MG63 (cell line): ENCODE measurements around the gene PSMD9. TPM values are rescaled to one million over a fixed set of nuclear protein-coding genes. Genes with fewer than 3 reads are reported as not detected.
"Not testable (repeated sequence)": the region's sequence is repeated elsewhere in the genome, so short reads cannot be mapped to it uniquely, and the experiment has no call there.

Source experiments
- DNase-seq: peaks from one replicate; pipeline ENCODE4 v3.0.0-alpha.2; 2020
- H3K27me3 ChIP-seq: fragments of 250-450 bp; sonication (Bioruptor Pico); 2 replicates; pipeline ENCODE4 v1.5.1; 2020; ENCODE audit warnings: mild to moderate bottlenecking, moderate library complexity
- H3K36me3 ChIP-seq: fragments of 250-450 bp; sonication (Bioruptor Pico); 2 replicates; pipeline ENCODE4 v1.5.1; 2020; ENCODE audit warnings: mild to moderate bottlenecking, moderate library complexity
- H3K4me3 ChIP-seq: fragments of 250-450 bp; sonication (Bioruptor Pico); 2 replicates; pipeline ENCODE4 v1.5.1; 2020; ENCODE audit warnings: mild to moderate bottlenecking, moderate library complexity
- H3K9me3 ChIP-seq: fragments of 250-450 bp; sonication (Bioruptor Pico); 2 replicates; pipeline ENCODE4 v1.5.1; 2020; ENCODE audit warnings: mild to moderate bottlenecking, moderate library complexity
- total RNA-seq: library from RNA; depleted of rRNA; stranded (reverse); fragments of >200 nt; shearing (Covaris generic); gene quantifications from 2 replicates; pipeline ENCODE4 v1.2.3, GENCODE V29; 2014; ENCODE audit warnings: low replicate concordance

The PSMD9 gene
- total RNA-seq, 1 experiment from 2014 or later: 66.6 TPM

DNA sequence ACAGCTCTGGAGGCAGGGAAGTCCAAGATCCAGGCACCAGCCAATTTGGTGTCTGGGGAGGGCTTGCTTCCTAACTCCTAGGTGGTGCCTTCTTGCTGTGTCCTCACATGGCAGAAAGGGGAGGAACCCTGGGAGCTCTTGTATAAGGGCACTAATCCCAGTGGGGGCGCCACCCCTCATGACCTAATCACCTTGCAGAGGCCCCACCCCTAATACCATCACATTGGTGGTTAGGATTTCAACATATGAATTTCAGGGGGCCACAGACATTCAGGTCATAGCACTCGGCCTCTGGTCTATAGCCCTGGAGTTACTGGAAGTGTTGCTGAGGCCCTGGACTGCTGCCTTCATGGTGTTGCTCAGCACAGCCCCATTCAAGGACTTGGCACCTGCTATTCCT, 14.6 kb downstream of the PSMD9 start:
- Histone ChIP-seq H3K36me3 (peaks cover 48% of the 10 kb centered on the region), H3K27me3 (no peaks in the 10 kb centered on the region), H3K9me3 (no peaks in the 10 kb centered on the region), H3K4me3 (no peak overlapping the region)
- DNase-seq: peak; percentile 6

DNA sequence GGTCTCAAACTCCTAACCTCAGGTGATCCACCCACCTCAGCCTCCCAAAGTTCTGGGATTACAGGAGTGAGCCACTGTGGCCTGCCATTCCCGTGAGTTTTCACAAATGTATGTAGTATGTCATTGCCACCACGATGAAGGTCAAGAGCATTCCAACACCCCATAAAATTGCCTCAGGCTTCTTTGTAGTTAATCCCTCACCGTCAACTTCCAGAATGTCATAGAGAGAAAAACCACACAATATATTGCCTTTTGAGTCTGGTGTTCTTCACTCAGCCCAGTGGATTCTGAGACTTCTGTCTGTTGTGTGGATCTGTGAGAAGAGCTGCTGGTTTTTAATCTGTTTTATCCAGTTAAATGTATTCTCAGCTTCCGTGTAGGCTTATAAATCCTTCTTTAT, 17.2 kb downstream of the PSMD9 start:
- no peaks in the 10 kb centered on the region for H3K27me3 ChIP-seq
- H3K36me3 ChIP-seq: peaks cover 37% of the 10 kb centered on the region
- no peak for DNase-seq
- H3K4me3 ChIP-seq: no peak overlapping the region
- no peaks in the 10 kb centered on the region for H3K9me3 ChIP-seq

DNA sequence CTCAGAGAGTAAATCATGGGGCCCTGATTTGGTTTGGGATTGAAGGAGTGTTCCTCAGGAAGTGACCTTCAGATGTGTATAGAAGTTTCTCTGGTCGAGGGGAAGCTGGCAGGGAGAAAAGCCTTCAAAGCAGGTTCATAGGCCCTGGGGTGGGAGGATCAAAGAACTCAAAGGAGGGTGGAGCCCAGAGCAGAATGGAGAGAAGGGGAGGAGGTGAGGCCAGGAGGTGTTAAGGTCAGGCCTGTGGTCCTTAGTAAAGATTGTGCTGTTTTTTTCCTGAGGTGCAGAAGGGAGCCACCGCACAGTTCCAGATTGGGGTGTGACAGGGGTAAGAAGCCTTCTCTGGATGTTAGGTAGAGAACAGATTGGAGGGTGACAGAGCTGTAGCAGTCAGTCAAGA, 20.1 kb downstream of the PSMD9 start:
- H3K9me3 ChIP-seq: no peaks in the 10 kb centered on the region
- H3K27me3 ChIP-seq: no peaks in the 10 kb centered on the region
- peaks cover 28% of the 10 kb centered on the region for H3K36me3 ChIP-seq
- no peak for DNase-seq
- H3K4me3 ChIP-seq: no peak overlapping the region

DNA sequence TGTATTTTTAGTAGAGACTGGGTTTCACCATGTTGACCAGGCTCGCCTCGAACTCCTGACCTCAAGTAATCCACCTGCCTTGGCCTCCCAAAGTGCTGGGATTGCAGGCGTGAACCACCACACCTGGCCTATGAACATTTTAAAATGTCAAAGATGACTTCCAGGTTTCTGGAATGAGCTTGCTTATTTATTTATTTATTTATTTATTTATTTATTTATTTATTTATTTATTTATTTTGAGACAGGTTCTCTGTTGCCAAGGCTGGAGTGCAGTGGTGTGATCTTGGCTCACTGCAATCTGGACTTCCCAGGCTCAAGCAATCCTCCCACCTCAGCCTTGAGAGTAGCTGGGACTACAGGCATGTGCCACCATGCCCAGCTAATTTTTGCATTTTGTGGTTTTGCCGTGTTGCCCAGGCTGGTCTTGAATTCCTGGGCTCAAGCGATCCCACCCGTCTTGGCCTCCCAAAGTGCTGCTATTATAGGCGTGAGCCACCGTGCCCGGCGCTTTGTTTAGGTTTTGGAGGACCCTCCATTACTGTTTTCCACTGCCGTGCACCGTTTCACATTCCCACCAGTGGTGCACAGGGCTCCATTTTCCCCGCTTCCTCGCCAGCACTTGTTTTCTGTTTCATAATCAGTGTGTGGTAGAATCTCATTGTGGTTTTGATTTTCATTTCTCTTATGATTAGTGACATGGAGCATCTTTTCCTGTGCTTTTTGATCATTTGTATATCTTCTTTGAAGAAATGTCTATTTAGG, 23.4 kb downstream of the PSMD9 start:
- no peak for DNase-seq
- Histone ChIP-seq H3K27me3 (no peaks in the 10 kb centered on the region), H3K36me3 (peaks cover 31% of the 10 kb centered on the region), H3K9me3 (no peaks in the 10 kb centered on the region), H3K4me3 (no peak overlapping the region)

DNA sequence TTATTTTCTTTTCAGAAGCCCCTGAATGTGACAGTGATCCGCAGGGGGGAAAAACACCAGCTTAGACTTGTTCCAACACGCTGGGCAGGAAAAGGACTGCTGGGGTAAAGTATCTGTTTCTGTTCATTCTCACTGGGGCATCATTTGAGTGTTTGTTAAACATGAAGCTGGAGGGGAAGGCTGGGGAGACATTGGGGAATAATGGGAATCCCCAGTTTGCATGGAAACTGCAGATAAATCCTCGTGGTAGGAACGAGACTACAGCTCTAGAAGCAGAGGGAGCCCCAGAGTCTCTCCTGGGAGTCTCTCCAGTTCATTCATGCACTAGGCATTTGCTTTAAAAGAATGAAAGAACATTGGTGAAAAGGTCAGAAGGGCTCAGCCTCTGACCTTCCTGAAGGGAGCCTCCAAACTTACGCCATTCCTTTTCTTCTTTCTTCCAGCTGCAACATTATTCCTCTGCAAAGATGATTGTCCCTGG, 27.3 kb downstream of the PSMD9 start:
- DNase-seq: no peak
- Histone ChIP-seq H3K36me3 (peaks cover 32% of the 10 kb centered on the region; the same call in 1 of the 2 replicates), H3K9me3 (no peaks in the 10 kb centered on the region)

DNA sequence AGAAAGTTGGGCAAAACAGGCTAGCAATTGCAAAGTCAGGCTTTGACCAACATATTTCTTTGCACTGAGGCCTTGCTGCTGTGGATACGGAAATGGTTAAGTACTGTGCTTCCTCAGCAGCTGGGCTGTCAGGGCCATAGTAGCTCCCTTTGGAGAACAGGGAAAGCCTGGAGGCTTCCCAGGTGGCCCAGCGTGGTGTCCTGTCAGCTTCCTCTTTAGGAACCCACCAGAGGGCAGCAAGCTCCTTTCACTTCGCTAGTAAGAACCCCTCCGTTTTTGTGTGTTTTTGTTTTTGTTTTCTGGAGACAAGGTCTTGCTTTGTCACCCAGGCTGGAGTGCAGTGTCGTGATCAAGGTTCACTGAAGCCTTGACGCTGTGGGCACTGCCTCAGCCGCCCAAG, 28.1 kb downstream of the PSMD9 start:
- no peaks in the 10 kb centered on the region for H3K9me3 ChIP-seq
- DNase-seq: peak; percentile 6
- H3K27me3 ChIP-seq: no peaks in the 10 kb centered on the region
- H3K4me3 ChIP-seq: no peak overlapping the region
- H3K36me3 ChIP-seq: peaks cover 25% of the 10 kb centered on the region; the same call in 1 of the 2 replicates

More for the DNA sequence above, 27.3 kb downstream of the PSMD9 start:
- Histone ChIP-seq H3K27me3 (no peaks in the 10 kb centered on the region), H3K4me3 (no peak overlapping the region)

DNA sequence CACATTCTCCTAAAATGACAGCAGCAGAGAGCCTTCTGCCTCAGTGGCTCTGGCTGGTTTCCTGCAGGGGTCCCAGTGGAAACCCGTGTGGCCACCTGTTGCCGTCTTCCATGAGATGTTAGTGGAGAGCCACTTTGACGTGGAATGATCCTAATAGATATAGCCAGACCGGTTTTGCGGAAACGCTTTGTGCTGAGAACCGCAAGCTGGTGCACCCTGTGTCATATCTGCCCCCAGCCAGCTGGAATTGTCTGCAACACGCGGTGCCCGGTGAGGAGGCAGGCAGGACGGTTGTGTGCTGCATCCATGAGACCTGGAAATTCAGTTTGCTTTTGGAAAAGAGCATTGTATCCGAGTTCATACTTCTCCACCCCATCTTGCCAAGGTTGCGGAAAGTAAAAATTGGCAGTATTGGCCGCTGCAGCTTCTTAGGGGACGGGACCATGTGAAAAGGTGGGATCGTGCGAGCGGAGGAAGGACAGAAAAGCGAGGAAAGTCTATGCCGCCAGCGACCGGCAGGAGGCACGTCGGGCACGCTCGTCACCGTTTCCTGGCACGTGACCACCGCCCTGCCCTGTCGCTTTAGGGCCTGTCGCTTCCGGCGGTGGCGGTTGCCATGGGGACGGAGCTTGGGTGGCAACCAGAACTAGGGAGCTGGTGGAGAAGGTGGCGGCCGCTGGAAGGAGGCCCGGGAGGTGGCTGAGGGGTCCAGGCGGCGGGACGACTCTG, 29.5 kb downstream of the PSMD9 start, which contains the start of gene CFAP251:
Gene CFAP251 (plus strand): TSS at position 643 of the 729 bp plus-strand sequence. CDS start 2,714 bp downstream, outside the sequence.
- Histone ChIP-seq H3K4me3 (no peak within 1 kb of the TSS), H3K36me3 (peaks cover 22% of the 10 kb centered on the region; the same call in 1 of the 2 replicates), H3K9me3 (no peaks in the 10 kb centered on the region), H3K27me3 (no peaks in the 10 kb centered on the region)
- DNase-seq: no peak

DNA sequence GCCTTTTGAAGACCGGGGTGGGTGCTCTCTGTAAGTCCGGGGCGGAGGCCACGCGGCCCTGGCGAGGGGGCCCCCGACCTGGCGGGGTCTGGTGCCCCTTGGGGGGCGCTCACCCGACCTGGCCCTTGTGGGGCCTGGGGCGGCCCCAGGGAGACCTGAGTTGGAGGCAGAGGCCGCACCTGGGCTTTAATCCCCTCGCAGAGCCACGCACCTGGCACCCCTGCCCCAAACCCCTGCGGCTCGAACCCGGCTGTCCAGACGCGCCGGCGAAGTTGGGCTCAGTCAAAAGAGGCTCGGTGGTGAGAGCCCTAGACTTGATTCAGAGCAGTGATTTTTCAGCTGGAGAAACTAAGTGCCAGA, 30.1 kb downstream of the PSMD9 start:
- Histone ChIP-seq H3K9me3 (no peaks in the 10 kb centered on the region), H3K27me3 (no peaks in the 10 kb centered on the region), H3K36me3 (peaks cover 22% of the 10 kb centered on the region; the same call in 1 of the 2 replicates), H3K4me3 (no peak overlapping the region)
- no peak for DNase-seq

DNA sequence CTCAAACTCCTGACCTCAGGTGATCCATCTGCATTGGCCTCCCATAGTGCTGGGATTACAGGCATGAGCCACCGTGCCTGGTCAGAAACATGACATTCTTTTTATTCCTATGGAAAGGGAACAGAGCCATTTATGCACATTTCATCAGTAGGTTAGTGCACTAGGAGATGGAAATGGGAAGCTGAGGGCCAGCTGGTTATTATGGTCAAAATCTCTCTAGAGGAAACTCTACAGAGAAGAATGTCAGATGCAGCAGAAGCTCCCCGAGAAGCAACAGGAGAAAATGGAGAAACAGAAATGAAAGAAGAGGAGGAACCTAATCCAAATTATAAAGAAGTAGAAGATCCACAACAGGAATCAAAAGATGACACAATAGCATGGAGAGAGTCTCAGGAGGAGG, 32.5 kb downstream of the PSMD9 start:
- DNase-seq: no peak
- no peaks in the 10 kb centered on the region for H3K27me3 ChIP-seq
- no peak overlapping the region for H3K4me3 ChIP-seq
- H3K9me3 ChIP-seq: no peaks in the 10 kb centered on the region
- H3K36me3 ChIP-seq: peaks cover 18% of the 10 kb centered on the region

DNA sequence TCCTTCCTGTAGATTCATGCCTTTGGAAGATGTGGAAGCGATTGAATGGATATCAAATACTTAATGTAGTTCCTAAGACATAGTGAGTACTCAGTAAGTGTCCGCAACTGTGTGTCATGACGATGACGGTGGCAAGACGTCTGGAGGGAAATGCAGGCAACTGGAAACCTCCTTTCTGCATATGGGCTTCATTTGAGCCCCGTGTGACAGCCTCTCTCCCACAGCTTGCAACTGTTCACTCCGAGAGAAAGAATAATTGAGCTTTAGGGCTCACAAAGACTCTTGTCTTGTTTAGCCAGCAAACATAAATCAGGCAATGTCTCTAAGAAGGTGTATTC, 36.7 kb downstream of the PSMD9 start:
- H3K27me3 ChIP-seq: no peaks in the 10 kb centered on the region
- DNase-seq: no peak
- H3K4me3 ChIP-seq: no peak overlapping the region
- H3K36me3 ChIP-seq: no peaks in the 10 kb centered on the region; the same call in 1 of the 2 replicates
- no peaks in the 10 kb centered on the region for H3K9me3 ChIP-seq

DNA sequence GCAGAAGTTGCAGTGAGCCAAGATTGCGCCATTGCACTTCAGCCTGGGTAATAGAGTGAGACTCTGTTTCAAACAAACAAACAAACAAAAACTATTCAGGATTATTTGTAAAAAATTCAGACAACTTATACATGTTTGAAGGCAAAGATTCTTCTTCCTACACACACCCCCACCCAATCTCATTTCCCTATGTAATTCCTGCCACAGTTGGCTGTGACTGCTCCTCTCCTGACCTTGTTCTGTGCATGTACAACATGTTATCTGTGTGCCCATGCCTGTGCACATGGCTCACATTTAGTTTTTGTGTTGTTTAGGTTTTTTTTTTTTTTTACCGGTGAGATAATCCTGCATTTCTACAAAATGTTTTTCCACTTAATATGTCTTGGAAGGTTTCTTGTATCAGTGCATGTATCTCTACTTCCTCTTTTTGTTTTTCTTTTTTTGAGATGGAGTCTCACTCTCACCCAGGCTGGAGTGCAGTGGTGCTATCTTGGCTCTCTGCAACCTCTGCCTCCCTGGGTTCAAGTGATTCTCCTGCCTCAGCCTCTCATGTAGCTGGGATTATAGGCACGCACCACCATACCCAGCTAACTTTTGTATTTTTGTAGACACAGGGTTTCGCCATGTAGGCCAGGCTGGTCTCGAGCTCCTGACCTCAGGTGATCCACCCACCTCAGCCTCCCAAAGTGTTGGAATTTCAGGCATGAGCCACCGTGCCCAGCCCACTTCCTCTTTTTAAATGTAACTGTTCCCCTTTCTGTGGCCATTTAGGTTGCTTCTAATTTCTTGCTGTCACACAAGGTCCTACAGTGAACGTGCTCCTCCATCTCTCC, 38.5 kb downstream of the PSMD9 start:
- Histone ChIP-seq H3K27me3 (no peaks in the 10 kb centered on the region), H3K9me3 (no peaks in the 10 kb centered on the region), H3K4me3 (no peak overlapping the region), H3K36me3 (peaks cover 2% of the 10 kb centered on the region)
- DNase-seq: no peak

DNA sequence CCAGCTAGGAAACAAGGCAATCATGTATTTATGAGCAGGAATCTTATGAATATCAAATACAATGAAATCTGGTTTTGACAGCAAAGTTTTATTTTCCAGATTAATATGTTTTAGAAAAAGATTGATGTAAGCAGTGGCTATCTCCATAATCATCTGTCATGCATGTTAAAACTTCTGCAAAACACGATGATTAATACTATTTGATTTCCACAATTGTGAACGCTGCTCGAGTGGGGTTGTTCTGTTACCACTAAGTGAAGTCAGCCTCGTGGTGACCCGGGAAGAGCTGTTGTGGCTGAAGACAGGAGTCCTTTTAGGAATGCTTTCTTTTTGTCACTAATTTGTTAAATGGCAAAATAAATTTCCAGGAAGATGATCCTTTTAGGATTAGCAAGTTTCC, 39.2 kb downstream of the PSMD9 start:
- Histone ChIP-seq H3K27me3 (no peaks in the 10 kb centered on the region), H3K36me3 (peaks cover 2% of the 10 kb centered on the region), H3K9me3 (no peaks in the 10 kb centered on the region), H3K4me3 (no peak overlapping the region)
- no peak for DNase-seq

DNA sequence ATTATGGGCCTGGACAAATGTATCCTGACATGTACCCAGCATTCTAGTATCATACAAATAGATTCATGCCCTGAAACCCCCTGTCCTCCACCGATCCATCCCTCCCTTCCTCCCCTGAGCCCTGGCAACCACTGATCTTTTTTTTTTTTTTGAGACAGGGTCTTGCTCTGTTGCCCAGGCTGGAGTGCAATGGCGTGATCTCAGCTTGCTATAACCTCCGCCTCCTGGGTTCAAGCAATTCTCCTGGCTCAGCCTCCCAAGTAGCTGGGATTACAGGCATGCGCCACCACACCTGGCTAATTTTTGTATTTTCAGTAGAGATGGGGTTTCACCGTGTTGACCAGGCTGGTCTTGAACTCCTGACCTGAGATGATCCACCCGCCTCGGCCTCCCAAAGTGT, 41.0 kb downstream of the PSMD9 start:
- not testable (repeated sequence) for H3K4me3 ChIP-seq, H3K27me3 ChIP-seq, H3K9me3 ChIP-seq, DNase-seq, H3K36me3 ChIP-seq

DNA sequence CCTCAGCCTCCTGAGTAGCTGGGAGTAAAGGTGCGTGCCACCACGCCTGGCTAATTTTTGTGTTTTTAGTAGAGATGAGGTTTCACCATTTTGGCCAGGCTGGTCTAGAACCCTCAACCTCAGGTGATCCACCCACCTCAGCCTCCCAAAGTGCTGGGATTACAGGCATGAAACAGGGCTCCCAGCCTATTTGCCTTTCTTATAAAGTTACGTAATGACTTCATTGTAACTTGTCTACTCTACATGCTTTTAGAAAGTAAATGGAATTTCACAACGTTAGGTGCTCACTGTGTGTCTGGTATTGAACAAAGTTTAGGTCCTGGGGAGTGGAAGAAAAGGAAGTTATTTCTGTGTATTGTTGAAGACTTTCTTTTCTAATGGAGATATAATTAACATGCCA, 42.3 kb downstream of the PSMD9 start:
- DNase-seq: no peak
- H3K4me3 ChIP-seq: no peak overlapping the region

DNA sequence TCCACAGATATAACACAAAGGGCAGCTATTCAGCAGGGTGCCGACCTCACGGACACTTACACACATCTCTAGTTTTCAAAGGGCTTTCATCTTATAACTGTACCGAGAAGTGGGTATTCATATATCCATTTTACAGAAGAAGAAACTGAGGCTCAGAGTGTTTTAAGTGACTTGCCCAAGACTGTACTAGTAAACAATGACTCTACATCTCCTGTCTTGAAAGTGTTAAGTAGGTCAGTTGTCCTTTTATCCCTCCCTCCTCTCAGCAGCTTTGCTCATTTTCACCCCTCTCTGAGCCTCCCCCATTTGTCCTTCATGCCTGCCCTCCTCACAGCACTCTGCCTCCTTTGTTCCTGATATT, 43.6 kb downstream of the PSMD9 start:
- Histone ChIP-seq H3K4me3 (no peak overlapping the region), H3K9me3 (no peaks in the 10 kb centered on the region), H3K36me3 (peaks cover 2% of the 10 kb centered on the region), H3K27me3 (no peaks in the 10 kb centered on the region)
- no peak for DNase-seq

More for the DNA sequence above, 42.3 kb downstream of the PSMD9 start:
- no peaks in the 10 kb centered on the region for H3K27me3 ChIP-seq
- H3K36me3 ChIP-seq: peaks cover 2% of the 10 kb centered on the region
- no peaks in the 10 kb centered on the region for H3K9me3 ChIP-seq

DNA sequence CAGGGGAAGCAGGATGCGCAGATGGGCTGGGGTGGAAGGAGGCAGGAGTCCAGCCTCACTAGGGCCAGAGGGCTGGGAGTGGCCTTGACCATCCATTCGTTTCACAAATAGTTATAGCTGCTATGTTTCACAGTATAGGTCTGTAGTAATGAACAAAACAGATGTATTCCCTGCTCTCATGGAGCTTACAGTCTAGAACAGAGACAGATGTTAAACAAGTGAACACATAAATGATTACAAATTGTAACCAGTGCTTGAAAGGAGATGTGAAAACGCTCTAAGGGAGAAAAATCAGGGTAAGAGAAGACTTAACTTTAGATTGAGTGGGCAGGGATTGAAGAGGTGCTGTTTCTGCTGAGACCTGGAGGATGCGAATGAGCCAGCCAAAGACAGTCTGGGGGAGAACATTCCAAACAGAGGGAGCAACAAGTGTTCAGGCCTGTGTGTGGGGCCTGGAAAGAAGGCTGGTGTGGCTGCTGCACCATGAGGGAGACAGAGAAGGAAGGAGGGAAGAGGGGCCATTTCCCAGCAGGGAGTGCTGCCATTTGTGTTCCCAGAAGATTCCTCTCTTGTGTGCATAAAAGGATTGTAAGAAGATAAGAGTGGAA, 44.4 kb downstream of the PSMD9 start:
- no peaks in the 10 kb centered on the region for H3K27me3 ChIP-seq
- H3K4me3 ChIP-seq: no peak overlapping the region
- peaks cover 5% of the 10 kb centered on the region for H3K36me3 ChIP-seq
- no peaks in the 10 kb centered on the region for H3K9me3 ChIP-seq
- no peak for DNase-seq
